Osteocyte (in vitro differentiated cells): ENCODE data around the gene TOMM5. TPM values are rescaled to one million over a fixed set of nuclear protein-coding genes. Genes with fewer than 3 reads are reported as not detected.

Source experiments
- DNase-seq: peaks from one replicate; pipeline ENCODE4 v3.0.0; 2021; ENCODE audit warnings: mixed read lengths; ENCODE audit not compliant: unreplicated experiment; ENCODE audit errors: extremely low spot score
- H3K27ac Mint-ChIP-seq: one replicate; pipeline ENCODE4 v1.8.0; 2021; ENCODE audit warnings: mild to moderate bottlenecking, mixed read lengths; ENCODE audit not compliant: unreplicated experiment
- H3K27me3 Mint-ChIP-seq: one replicate; pipeline ENCODE4 v1.8.0; 2021; ENCODE audit warnings: mixed read lengths; ENCODE audit not compliant: unreplicated experiment
- H3K36me3 Mint-ChIP-seq: one replicate; pipeline ENCODE4 v1.8.0; 2021; ENCODE audit warnings: mixed read lengths; ENCODE audit not compliant: unreplicated experiment
- H3K4me1 Mint-ChIP-seq: one replicate; pipeline ENCODE4 v1.8.0; 2021; ENCODE audit warnings: mixed read lengths; ENCODE audit not compliant: unreplicated experiment
- H3K4me3 Mint-ChIP-seq: one replicate; pipeline ENCODE4 v1.8.0; 2021; ENCODE audit warnings: mild to moderate bottlenecking, moderate library complexity, mixed read lengths; ENCODE audit not compliant: unreplicated experiment
- H3K9me3 Mint-ChIP-seq: one replicate; pipeline ENCODE4 v1.8.0; 2021; ENCODE audit warnings: mixed read lengths; ENCODE audit not compliant: unreplicated experiment
- total RNA-seq: library from RNA; stranded (reverse); gene quantifications from 2 replicates; pipeline ENCODE4 v1.2.1, GENCODE V29; 2021
- TF ChIP-seq, protein P1 (sequence below): fragments of 200-600 bp; sonication (generic); IDR thresholded peaks from 2 replicates; pipeline ENCODE4 v1.5.0; 2021; ENCODE audit warnings: antibody characterized with exemption, mild to moderate bottlenecking, moderate library complexity

TOMM5 gene
- total RNA-seq, 1 donor from 2014 or later: 85.9 TPM

- Mint-ChIP-seq H3K27me3 (peaks cover 50% of the 10 kb centered on the region), H3K4me3 (no peak overlapping the region), H3K27ac (no peak overlapping the region), H3K36me3 (no peaks in the 10 kb centered on the region), H3K9me3 (no peaks in the 10 kb centered on the region), H3K4me1 (no peaks in the 10 kb centered on the region)
- DNase-seq: no peak
- TF ChIP-seq, protein P1, sequence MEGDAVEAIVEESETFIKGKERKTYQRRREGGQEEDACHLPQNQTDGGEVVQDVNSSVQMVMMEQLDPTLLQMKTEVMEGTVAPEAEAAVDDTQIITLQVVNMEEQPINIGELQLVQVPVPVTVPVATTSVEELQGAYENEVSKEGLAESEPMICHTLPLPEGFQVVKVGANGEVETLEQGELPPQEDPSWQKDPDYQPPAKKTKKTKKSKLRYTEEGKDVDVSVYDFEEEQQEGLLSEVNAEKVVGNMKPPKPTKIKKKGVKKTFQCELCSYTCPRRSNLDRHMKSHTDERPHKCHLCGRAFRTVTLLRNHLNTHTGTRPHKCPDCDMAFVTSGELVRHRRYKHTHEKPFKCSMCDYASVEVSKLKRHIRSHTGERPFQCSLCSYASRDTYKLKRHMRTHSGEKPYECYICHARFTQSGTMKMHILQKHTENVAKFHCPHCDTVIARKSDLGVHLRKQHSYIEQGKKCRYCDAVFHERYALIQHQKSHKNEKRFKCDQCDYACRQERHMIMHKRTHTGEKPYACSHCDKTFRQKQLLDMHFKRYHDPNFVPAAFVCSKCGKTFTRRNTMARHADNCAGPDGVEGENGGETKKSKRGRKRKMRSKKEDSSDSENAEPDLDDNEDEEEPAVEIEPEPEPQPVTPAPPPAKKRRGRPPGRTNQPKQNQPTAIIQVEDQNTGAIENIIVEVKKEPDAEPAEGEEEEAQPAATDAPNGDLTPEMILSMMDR: no peak
Observed at GRCh38 chr9:37625036-37625757, 32.8 kb upstream of the TOMM5 start.

GRCh38 chr9:37624073-37624472 is 31.7 kb upstream of the TOMM5 start:
- H3K9me3 Mint-ChIP-seq: no peaks in the 10 kb centered on the region
- H3K27ac Mint-ChIP-seq: no peak overlapping the region
- DNase-seq: no peak
- H3K27me3 Mint-ChIP-seq: peaks cover 47% of the 10 kb centered on the region
- H3K4me3 Mint-ChIP-seq: no peak overlapping the region
- H3K4me1 Mint-ChIP-seq: no peaks in the 10 kb centered on the region
- TF ChIP-seq, protein P1: no peak
- H3K36me3 Mint-ChIP-seq: no peaks in the 10 kb centered on the region

DNA sequence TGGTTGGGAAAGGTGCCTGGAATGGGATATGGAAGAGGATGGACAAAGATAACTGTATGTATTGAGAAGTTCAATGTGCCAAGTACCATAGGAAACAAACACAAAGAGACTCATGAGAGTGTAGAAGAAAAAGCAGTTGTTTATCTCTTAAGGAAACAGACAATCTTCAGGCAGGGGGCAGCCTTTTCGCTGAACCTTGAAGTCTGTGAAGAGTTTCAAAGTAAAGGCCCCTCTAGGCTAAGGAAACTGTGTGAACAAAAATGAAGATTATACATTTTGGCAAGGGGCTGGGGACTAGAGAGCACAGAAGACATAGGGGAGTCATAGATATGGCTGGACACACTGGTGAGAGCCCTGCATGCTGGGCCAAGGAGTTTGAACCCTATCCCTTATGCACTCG is 30.9 kb upstream of the TOMM5 start:
- Mint-ChIP-seq H3K27ac (no peak overlapping the region), H3K4me3 (no peak overlapping the region), H3K4me1 (no peaks in the 10 kb centered on the region), H3K36me3 (no peaks in the 10 kb centered on the region), H3K27me3 (peaks cover 53% of the 10 kb centered on the region), H3K9me3 (no peaks in the 10 kb centered on the region)
- DNase-seq: no peak
- TF ChIP-seq, protein P1: no peak

DNA sequence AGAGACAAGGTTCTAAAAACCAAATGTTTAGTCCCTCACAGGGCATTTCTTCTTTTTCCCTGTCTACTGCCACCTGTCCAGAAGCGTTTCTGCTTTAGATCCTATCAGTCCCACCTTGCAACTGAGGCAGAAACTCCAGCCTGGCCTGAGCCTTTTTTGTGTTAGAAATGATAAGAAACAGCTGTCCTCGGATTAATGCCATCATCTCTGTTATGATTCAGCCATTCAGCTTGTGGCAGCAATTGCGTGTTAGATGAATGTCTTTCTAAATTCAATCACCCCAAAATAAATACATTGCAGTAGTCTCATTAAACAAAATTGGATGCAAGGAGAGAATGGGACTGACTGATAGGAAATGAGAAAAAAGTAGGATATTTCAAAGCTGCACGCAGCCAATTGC is 30.1 kb upstream of the TOMM5 start:
- no peaks in the 10 kb centered on the region for H3K9me3 Mint-ChIP-seq
- H3K4me1 Mint-ChIP-seq: no peaks in the 10 kb centered on the region
- TF ChIP-seq, protein P1: no peak
- peaks cover 57% of the 10 kb centered on the region for H3K27me3 Mint-ChIP-seq
- no peak overlapping the region for H3K4me3 Mint-ChIP-seq
- no peak overlapping the region for H3K27ac Mint-ChIP-seq
- DNase-seq: no peak
- no peaks in the 10 kb centered on the region for H3K36me3 Mint-ChIP-seq

GRCh38 chr9:37621273-37622121 is 29.1 kb upstream of the TOMM5 start:
- Mint-ChIP-seq H3K27ac (no peak overlapping the region), H3K4me3 (no peak overlapping the region), H3K9me3 (no peaks in the 10 kb centered on the region), H3K27me3 (peaks cover 51% of the 10 kb centered on the region), H3K36me3 (no peaks in the 10 kb centered on the region), H3K4me1 (no peaks in the 10 kb centered on the region)
- TF ChIP-seq, protein P1: no peak
- no peak for DNase-seq
